Prostate gland (tissue), 2 donors: ENCODE results near the gene EFNA4.
A peak's percentile ranks its signal among the peaks of the same experiment; 100 is the strongest.

Experiments used
- CTCF ChIP-seq, 4 experiments: fragments of 200-600 bp in 2 of 4; fragments of 450-650 bp in 2 of 4; sonication (generic) in 2 of 4; IDR thresholded peaks; 1 replicate in 3 of 4; 2 replicates in 1 of 4; pipeline ENCODE4 v1.5.1; 2016 to 2019; ENCODE audit warnings: antibody characterized with exemption in 4 of 4, mild to moderate bottlenecking in 2 of 4, moderate library complexity in 2 of 4
- POLR2A ChIP-seq: fragments of 450-650 bp; IDR thresholded peaks from one replicate; pipeline ENCODE4 v1.6.1; 2016; ENCODE audit warnings: antibody characterized with exemption, mild to moderate bottlenecking
- POLR2AphosphoS5 ChIP-seq: sonication (generic); formaldehyde crosslinking; IDR thresholded peaks from one replicate; pipeline ENCODE4 v1.6.1; 2017; ENCODE audit warnings: antibody characterized with exemption

- peak; percentile 56 for TF ChIP-seq POLR2A
- TF ChIP-seq CTCF (IDR thresholded peaks at IDR 0.05), result peak; percentile 84 to 99 (median 97)
- TF ChIP-seq POLR2AphosphoS5, result peak; percentile 82
Measured at GRCh38 chr1:155084722-155085503, 21.4 kb downstream of the EFNA4 start.
